Spleen (tissue), 11 donors: ENCODE data around the gene MANSC1. TPM values are rescaled to one million over a fixed set of nuclear protein-coding genes. Genes with fewer than 3 reads are reported as not detected.
A peak's percentile ranks its signal among the peaks of the same experiment; 100 is the strongest.

Experiments
- DNase-seq: peaks from one replicate; pipeline ENCODE4 v3.0.0-alpha.2; 2020
- H3K27ac ChIP-seq, 8 donors: fragments of 200-600 bp; sonication (generic) in 7 of 8; 1 replicate in 4 of 8; 2 replicates in 4 of 8; pipeline versions ENCODE4 v1.5.0 to v1.8.0; 2016 to 2021; ENCODE audit warnings: inconsistent platforms in 4 of 8, mild to moderate bottlenecking in 4 of 8, moderate library complexity in 1 of 8
- H3K27me3 ChIP-seq, 7 donors: fragments of 200-600 bp; sonication (generic) in 6 of 7; replicated peaks in 1 of 7; 1 replicate in 4 of 7; 2 replicates in 3 of 7; pipeline versions ENCODE4 v1.5.0 to v1.8.0; 2016 to 2021; ENCODE audit warnings: inconsistent platforms in 3 of 7, mild to moderate bottlenecking in 1 of 7
- H3K36me3 ChIP-seq, 6 donors: fragments of 200-600 bp; sonication (generic) in 5 of 6; 1 replicate in 4 of 6; 2 replicates in 2 of 6; pipeline versions ENCODE4 v1.5.0 to v1.8.0; 2016 to 2021; ENCODE audit warnings: inconsistent platforms in 2 of 6
- H3K4me1 ChIP-seq, 6 donors: fragments of 200-600 bp; sonication (generic) in 5 of 6; 1 replicate in 3 of 6; 2 replicates in 3 of 6; pipeline versions ENCODE4 v1.5.0 to v1.8.0; 2016 to 2021; ENCODE audit warnings: inconsistent platforms in 3 of 6
- H3K4me3 ChIP-seq, 8 donors: fragments of 200-600 bp; sonication (generic) in 7 of 8; 1 replicate in 4 of 8; 2 replicates in 4 of 8; pipeline versions ENCODE4 v1.5.0 to v1.8.0; 2016 to 2021; ENCODE audit warnings: inconsistent platforms in 4 of 8, mild to moderate bottlenecking in 4 of 8, moderate library complexity in 2 of 8
- H3K9me3 ChIP-seq, 8 donors: fragments of 200-600 bp; sonication (generic) in 7 of 8; 1 replicate in 4 of 8; 2 replicates in 4 of 8; pipeline versions ENCODE4 v1.5.0 to v1.8.0; 2016 to 2021; ENCODE audit warnings: inconsistent platforms in 4 of 8
- CTCF ChIP-seq, 11 experiments: fragments of 200-600 bp in 7 of 11; fragments of 450-650 bp in 4 of 11; sonication (generic) in 4 of 11; IDR thresholded peaks in 8 of 11; conservative IDR thresholded peaks in 3 of 11; 1 replicate in 7 of 11; 2 replicates in 4 of 11; pipeline versions ENCODE4 v1.4.0 to v1.8.0; 2016 to 2021; ENCODE audit warnings: antibody characterized with exemption in 11 of 11, inconsistent platforms in 4 of 11, mild to moderate bottlenecking in 1 of 11
- POLR2A ChIP-seq, 3 donors: fragments of 450-650 bp; IDR thresholded peaks; one replicate each; pipeline ENCODE4 v1.5.1; 2017; ENCODE audit warnings: antibody characterized with exemption in 3 of 3, mild to moderate bottlenecking in 1 of 3
- POLR2AphosphoS5 ChIP-seq, 3 donors: sonication (generic); formaldehyde crosslinking; IDR thresholded peaks; one replicate each; pipeline ENCODE4 v1.5.1; 2017; ENCODE audit warnings: antibody characterized with exemption in 3 of 3
- WGBS, 5 donors: extraction: QIAGEN DNeasy Blood & Tissue Kit in 3 of 5; methylation state at CpG; one replicate each; pipeline versions ENCODE4 v1.1.5 to v1.1.7; 2013 to 2018; 5-methylcytosine and 5-hydroxymethylcytosine counted together
- intact Hi-C: fragments of 100-400 bp; cut with DNase I; formaldehyde crosslinking; loops from one replicate; pipeline ENCODE4 v1.15.0; 2023; ENCODE audit warnings: low total_unique reads
- polyA plus RNA-seq, 3 donors: library from polyadenylated mRNA; stranded (reverse); fragments of 200-250 nt; gene quantifications; one replicate each; pipeline ENCODE4 v1.2.1, GENCODE V29; 2013
- total RNA-seq, 7 donors: library from RNA; depleted of rRNA in 3 of 7; stranded (reverse); fragments of >200 nt in 3 of 7; fragmentation: NEBNext Ultra II Directional in 4 of 7; extraction: Animal tissue kit (Norgen Biotek cat#: 25700) in 4 of 7; gene quantifications; one replicate each; pipeline versions ENCODE4 v1.1.0 to v1.2.1, GENCODE V29; 2016 to 2021
- donor health status: healthy with polysubstance abuse.
- donor health status: DM: no; HTN: no; CAD: no; lungs with moderate emphysema.
- donor health status: DM: no; HTN: no; CAD: no.
- donor health status: Bipolar disorder and iron deficiency.
- donor health status: healthy.
- donor health status: DM: no; HTN: no; CAD: no.
- donor health status: DM: yes; HTN: yes; CAD: no.

MANSC1 gene
- total and polyA plus RNA-seq, 10 donors, result 1.8 to 25.7 (median 15.4) TPM

GRCh38 chr12:12357719-12358461, 7.8 kb upstream of the MANSC1 start:
- Histone ChIP-seq H3K4me3 (peak overlapping the region; percentile 53 to 89 (median 75)), H3K27me3 (no peaks in the 10 kb centered on the region), H3K4me1 (peaks cover 10 to 61% (median 27%) of the 10 kb centered on the region in 6 donors), H3K36me3 (peaks cover 0 to 18% (median 2%) of the 10 kb centered on the region in 6 donors), H3K27ac (peak overlapping the region; percentile 95 to 100 (median 98)), H3K9me3 (no peaks in the 10 kb centered on the region)
- intact Hi-C loops, result no loop called here
- no peak for DNase-seq
- WGBS, 5 donors, result 24 to 35% (median 27%) methylated on average over 10 of the region's 10 CpGs
- TF ChIP-seq CTCF (IDR thresholded peaks at IDR 0.05 in 8 of 11, conservative IDR thresholded peaks at IDR 0.05 in 3 of 11) (no peak), POLR2AphosphoS5 (IDR thresholded peaks at IDR 0.05) (no peak), POLR2A (IDR thresholded peaks at IDR 0.05) (no peak)

- no peaks in the 10 kb centered on the region for H3K27me3 ChIP-seq
- peaks cover 10 to 58% (median 26%) of the 10 kb centered on the region in 6 donors for H3K4me1 ChIP-seq
- peak within 1 kb of the TSS; percentile 53 to 89 (median 75) for H3K4me3 ChIP-seq
- TF ChIP-seq POLR2AphosphoS5 (IDR thresholded peaks at IDR 0.05) (peak; percentile 99 to 100 (median 100)), POLR2A (IDR thresholded peaks at IDR 0.05) (peak; percentile 93 to 99 (median 94)), CTCF (IDR thresholded peaks at IDR 0.05 in 8 of 11, conservative IDR thresholded peaks at IDR 0.05 in 3 of 11) (peak in 5 of 11 experiments; percentile 8 to 53 (median 32))
- H3K27ac ChIP-seq, result peak within 1 kb of the TSS; percentile 95 to 100 (median 98)
- H3K9me3 ChIP-seq, result no peaks in the 10 kb centered on the region
- H3K36me3 ChIP-seq, result peaks cover 0 to 10% (median 0%) of the 10 kb centered on the region in 6 donors
- WGBS, 5 donors, result 0 to 1% (median 0%) methylated on average over 42 to 72 of the region's 72 CpGs
- intact Hi-C loops, result no loop called here
- peak; percentile 100 for DNase-seq
Measured at GRCh38 chr12:12356896-12357718, 7.1 kb upstream of the MANSC1 start, which contains the start of gene BORCS5. Gene BORCS5, plus strand, starts transcription at chr12:12357078. Its CDS starts 374 bp downstream, at chr12:12357452.

- peak overlapping the region; percentile 53 to 89 (median 75) for H3K4me3 ChIP-seq
- H3K9me3 ChIP-seq, result no peaks in the 10 kb centered on the region
- TF ChIP-seq CTCF (IDR thresholded peaks at IDR 0.05 in 8 of 11, conservative IDR thresholded peaks at IDR 0.05 in 3 of 11) (no peak), POLR2A (IDR thresholded peaks at IDR 0.05) (no peak), POLR2AphosphoS5 (IDR thresholded peaks at IDR 0.05) (no peak)
- 31 to 43% (median 31%) methylated on average over 5 of the region's 5 CpGs for WGBS, 5 donors
- H3K27ac ChIP-seq, result peak overlapping the region; percentile 95 to 100 (median 98)
- no peaks in the 10 kb centered on the region for H3K27me3 ChIP-seq
- DNase-seq, result no peak
- intact Hi-C loops, result no loop called here
- H3K4me1 ChIP-seq, result peaks cover 10 to 55% (median 26%) of the 10 kb centered on the region in 6 donors
- peaks cover 0 to 4% (median 0%) of the 10 kb centered on the region in 6 donors for H3K36me3 ChIP-seq
Measured at GRCh38 chr12:12356467-12356895, 6.4 kb upstream of the MANSC1 start.
